Gastrocnemius medialis (tissue), 4 donors: Measurements from ENCODE around the gene SUPT20HL2. TPM values are rescaled to one million over a fixed set of nuclear protein-coding genes. Genes with fewer than 3 reads are reported as not detected.
"Not testable (repeated sequence)": the region's sequence is repeated elsewhere in the genome, so short reads cannot be mapped to it uniquely, and the experiment has no call there.

Source experiments
- ATAC-seq, 2 donors: fragments of 150-250 bp; one replicate each; pipeline ENCODE4 v1.9.1; 2016
- DNase-seq, 2 donors: peaks; one replicate each; pipeline ENCODE4 v3.0.0-alpha.2; 2019
- H3K27ac ChIP-seq, 4 donors: fragments of 200-600 bp; sonication (generic); 1 replicate in 1 of 4; 2 replicates in 3 of 4; pipeline ENCODE4 v1.5.1; 2016 to 2018; ENCODE audit warnings: mild to moderate bottlenecking in 2 of 4, moderate library complexity in 1 of 4
- H3K27me3 ChIP-seq, 3 donors: fragments of 200-600 bp; sonication (generic) in 2 of 3; 1 replicate in 1 of 3; 2 replicates in 2 of 3; pipeline versions ENCODE4 v1.5.1 to v1.6.0; 2016 to 2019; ENCODE audit warnings: mild to moderate bottlenecking in 1 of 3, moderate library complexity in 1 of 3
- H3K36me3 ChIP-seq, 2 donors: fragments of 200-600 bp; sonication (generic) in 1 of 2; one replicate each; pipeline ENCODE4 v1.5.1; 2017 to 2018
- H3K4me1 ChIP-seq, 2 donors: fragments of 200-600 bp; sonication (generic) in 1 of 2; one replicate each; pipeline ENCODE4 v1.5.1; 2016 to 2017; ENCODE audit warnings: mild to moderate bottlenecking in 2 of 2
- H3K4me3 ChIP-seq, 4 donors: fragments of 200-600 bp; sonication (generic) in 3 of 4; 1 replicate in 1 of 4; 2 replicates in 3 of 4; pipeline ENCODE4 v1.5.1; 2016 to 2019; ENCODE audit warnings: mild to moderate bottlenecking in 2 of 4
- H3K9me3 ChIP-seq, 3 donors: fragments of 200-600 bp; sonication (generic) in 2 of 3; 1 replicate in 1 of 3; 2 replicates in 2 of 3; pipeline ENCODE4 v1.5.1; 2016 to 2019
- POLR2A ChIP-seq, 2 donors: fragments of 450-650 bp; IDR thresholded peaks; one replicate each; pipeline ENCODE4 v1.6.1; 2017; ENCODE audit warnings: antibody characterized with exemption in 2 of 2, mild to moderate bottlenecking in 2 of 2, moderate library complexity in 2 of 2
- in situ Hi-C, 4 donors: fragments of 200-750 bp; cut with MboI; loops; one replicate each; pipeline versions ENCODE4 v1.15.0 to v1.8.0; 2017; ENCODE audit warnings: low sequenced_read_pairs in 4 of 4
- intact Hi-C: fragments of 100-400 bp; cut with DNase I; formaldehyde crosslinking; loops from one replicate; pipeline ENCODE4 v1.15.1; 2023; ENCODE audit warnings: low total_unique reads
- total RNA-seq, 4 donors: library from RNA; depleted of rRNA; stranded (reverse); fragments of >200 nt; gene quantifications; one replicate each; pipeline versions ENCODE4 v1.1.0 to v1.2.3, GENCODE V29; 2016
- TF ChIP-seq, protein P1 (sequence below), 5 experiments: fragments of 450-650 bp in 3 of 5; fragments of 200-600 bp in 2 of 5; sonication (generic) in 2 of 5; IDR thresholded peaks in 4 of 5; conservative IDR thresholded peaks in 1 of 5; 1 replicate in 4 of 5; 2 replicates in 1 of 5; pipeline ENCODE4 v1.5.1; 2016 to 2019; ENCODE audit warnings: antibody characterized with exemption in 5 of 5, mild to moderate bottlenecking in 3 of 5, moderate library complexity in 3 of 5

The SUPT20HL2 gene
- not detected for total RNA-seq

GRCh38 chrX:24314019-24314635, at the start of gene SUPT20HL2:
TSS of gene SUPT20HL2 (minus strand) at chrX:24314069. CDS start at chrX:24313315, 754 bp downstream.
- intact Hi-C loops (no loop called here), in situ Hi-C loops (no loop called here)
- Histone ChIP-seq H3K4me1 (no peaks in the 10 kb centered on the region), H3K4me3 (no peak within 1 kb of the TSS), H3K36me3 (no peaks in the 10 kb centered on the region), H3K9me3 (no peaks in the 10 kb centered on the region), H3K27ac (no peak within 1 kb of the TSS), H3K27me3 (no peaks in the 10 kb centered on the region)
- ATAC-seq, result no peak
- no peak for DNase-seq
- TF ChIP-seq, protein P1, sequence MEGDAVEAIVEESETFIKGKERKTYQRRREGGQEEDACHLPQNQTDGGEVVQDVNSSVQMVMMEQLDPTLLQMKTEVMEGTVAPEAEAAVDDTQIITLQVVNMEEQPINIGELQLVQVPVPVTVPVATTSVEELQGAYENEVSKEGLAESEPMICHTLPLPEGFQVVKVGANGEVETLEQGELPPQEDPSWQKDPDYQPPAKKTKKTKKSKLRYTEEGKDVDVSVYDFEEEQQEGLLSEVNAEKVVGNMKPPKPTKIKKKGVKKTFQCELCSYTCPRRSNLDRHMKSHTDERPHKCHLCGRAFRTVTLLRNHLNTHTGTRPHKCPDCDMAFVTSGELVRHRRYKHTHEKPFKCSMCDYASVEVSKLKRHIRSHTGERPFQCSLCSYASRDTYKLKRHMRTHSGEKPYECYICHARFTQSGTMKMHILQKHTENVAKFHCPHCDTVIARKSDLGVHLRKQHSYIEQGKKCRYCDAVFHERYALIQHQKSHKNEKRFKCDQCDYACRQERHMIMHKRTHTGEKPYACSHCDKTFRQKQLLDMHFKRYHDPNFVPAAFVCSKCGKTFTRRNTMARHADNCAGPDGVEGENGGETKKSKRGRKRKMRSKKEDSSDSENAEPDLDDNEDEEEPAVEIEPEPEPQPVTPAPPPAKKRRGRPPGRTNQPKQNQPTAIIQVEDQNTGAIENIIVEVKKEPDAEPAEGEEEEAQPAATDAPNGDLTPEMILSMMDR (IDR thresholded peaks at IDR 0.05 in 4 of 5, conservative IDR thresholded peaks at IDR 0.05 in 1 of 5), result no peak
- no peak for TF ChIP-seq POLR2A (IDR thresholded peaks at IDR 0.05)

DNA sequence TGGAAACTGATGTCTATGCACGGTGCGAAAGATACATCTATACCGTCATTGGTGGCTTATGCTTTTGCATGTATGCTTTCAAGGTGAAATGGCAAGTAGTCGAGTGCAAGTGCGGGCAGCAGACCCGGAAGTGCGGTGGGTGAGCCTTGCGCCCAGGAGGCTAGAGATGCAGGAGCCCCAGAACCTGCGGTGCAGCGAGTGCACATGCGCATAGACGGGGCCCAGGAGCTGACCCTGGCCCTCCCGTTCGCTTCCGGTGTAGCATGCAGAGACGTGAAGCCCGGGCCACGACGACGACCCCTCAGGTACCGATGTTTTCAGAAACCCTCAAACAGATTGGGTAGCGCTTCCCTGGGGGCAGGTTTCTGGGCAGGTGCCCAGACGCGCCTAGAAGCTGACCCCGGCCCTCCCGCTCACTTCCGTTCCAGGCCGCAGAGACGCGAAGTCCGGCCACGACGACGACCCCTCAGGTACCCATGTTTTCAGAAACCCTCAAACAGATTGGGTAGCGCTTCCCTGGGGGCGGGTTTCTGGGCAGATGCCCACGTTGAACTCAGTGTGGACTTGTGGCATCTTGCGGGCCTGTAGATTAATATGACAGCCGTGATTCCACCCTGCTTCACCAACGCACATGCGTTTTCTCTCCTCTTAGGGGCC, 48.3 kb upstream of the SUPT20HL2 start:
- intact Hi-C loops, DNase-seq, H3K36me3 ChIP-seq, H3K4me3 ChIP-seq, H3K27me3 ChIP-seq, in situ Hi-C loops, H3K27ac ChIP-seq, H3K9me3 ChIP-seq, H3K4me1 ChIP-seq, ATAC-seq: not testable (repeated sequence)

- intact Hi-C loops (no loop called here), in situ Hi-C loops (no loop called here)
- Histone ChIP-seq H3K36me3 (no peaks in the 10 kb centered on the region), H3K4me1 (no peaks in the 10 kb centered on the region), H3K27ac (no peak within 1 kb of the TSS), H3K9me3 (no peaks in the 10 kb centered on the region), H3K27me3 (no peaks in the 10 kb centered on the region), H3K4me3 (no peak within 1 kb of the TSS)
- TF ChIP-seq, protein P1 (IDR thresholded peaks at IDR 0.05 in 4 of 5, conservative IDR thresholded peaks at IDR 0.05 in 1 of 5), result no peak
- no peak for TF ChIP-seq POLR2A (IDR thresholded peaks at IDR 0.05)
- ATAC-seq (no peak), DNase-seq (no peak)
These were observed 46.4 kb upstream of the SUPT20HL2 start, which contains the start of gene SUPT20HL1 for GRCh38 chrX:24360272-24360671. TSS of gene SUPT20HL1 (plus strand) at chrX:24360639. CDS start at chrX:24362761, 2,122 bp downstream.

DNA sequence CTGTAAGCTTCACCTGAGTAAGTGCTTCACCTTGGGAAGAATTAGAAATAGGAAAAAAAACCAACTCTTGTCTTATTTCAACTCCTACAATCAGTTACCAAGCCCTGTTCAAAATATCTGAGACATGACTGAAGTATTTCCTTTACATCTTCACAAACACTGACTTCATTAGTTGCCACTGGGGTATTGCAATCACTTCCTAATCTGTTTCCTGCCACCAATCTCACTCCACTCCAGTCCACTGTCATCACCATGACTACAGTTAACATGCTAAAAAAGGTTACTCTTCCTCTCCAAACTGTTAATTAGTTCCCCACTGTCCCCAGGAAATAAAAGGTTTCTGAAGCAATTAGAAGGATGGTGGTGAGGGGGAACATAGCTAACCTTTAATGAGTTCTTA, 43.2 kb upstream of the SUPT20HL2 start:
- intact Hi-C loops (no loop called here), in situ Hi-C loops (no loop called here)
- no peak for ATAC-seq
- no peak for TF ChIP-seq POLR2A (IDR thresholded peaks at IDR 0.05)
- TF ChIP-seq, protein P1 (IDR thresholded peaks at IDR 0.05 in 4 of 5, conservative IDR thresholded peaks at IDR 0.05 in 1 of 5), result no peak
- Histone ChIP-seq H3K4me3 (no peak overlapping the region), H3K36me3 (no peaks in the 10 kb centered on the region), H3K9me3 (no peaks in the 10 kb centered on the region), H3K27me3 (no peaks in the 10 kb centered on the region), H3K4me1 (no peaks in the 10 kb centered on the region), H3K27ac (no peak overlapping the region)
- no peak for DNase-seq

DNA sequence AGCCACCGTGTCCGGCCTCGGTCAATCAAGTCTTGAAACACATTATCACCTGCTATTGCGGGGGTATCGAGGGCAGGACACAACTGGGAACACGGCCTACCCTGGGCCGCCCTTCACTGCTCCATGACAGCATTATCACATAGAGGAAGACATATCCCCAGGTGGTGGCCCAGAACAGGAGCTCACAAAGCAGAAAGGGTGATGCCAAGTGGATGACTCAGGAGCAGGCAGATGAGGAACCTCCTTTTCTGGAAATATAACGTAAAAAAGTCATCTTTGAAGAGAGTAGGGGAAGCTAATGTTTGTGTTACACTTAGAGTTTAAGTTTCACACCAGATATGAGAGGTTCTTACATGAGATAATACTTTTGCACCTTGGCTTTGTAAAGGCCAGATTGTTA, 41.2 kb upstream of the SUPT20HL2 start:
- intact Hi-C loops (no loop called here), in situ Hi-C loops (no loop called here)
- no peaks in the 10 kb centered on the region for H3K27me3 ChIP-seq
- no peaks in the 10 kb centered on the region for H3K9me3 ChIP-seq
- H3K27ac ChIP-seq, result no peak overlapping the region
- no peak for ATAC-seq
- no peak for DNase-seq
- H3K36me3 ChIP-seq, result no peaks in the 10 kb centered on the region
- H3K4me1 ChIP-seq, result no peaks in the 10 kb centered on the region
- H3K4me3 ChIP-seq, result no peak overlapping the region
- TF ChIP-seq, protein P1 (IDR thresholded peaks at IDR 0.05 in 4 of 5, conservative IDR thresholded peaks at IDR 0.05 in 1 of 5), result no peak
- no peak for TF ChIP-seq POLR2A (IDR thresholded peaks at IDR 0.05)
